WTC11 (cell line): Measurements from ENCODE around the gene TNNT1. TPM values are rescaled to one million over a fixed set of nuclear protein-coding genes. Genes with fewer than 3 reads are reported as not detected.

Experiments used
- ATAC-seq: fragments of 200-7000 bp; cut with Tn5 transposase; 2 replicates; pipeline ENCODE4 v1.10.0; 2021; ENCODE audit warnings: mild to moderate bottlenecking, moderate library complexity
- CTCF ChIA-PET: fragments of 300-600 bp; sonication (Branson Sonifier 250); formaldehyde crosslinking; loops from one replicate; lab custom pipeline; 2021; ENCODE audit warnings: antibody characterized with exemption; lab: Charles Lee
- POLR2A ChIA-PET: fragments of 350-600 bp; sonication (Branson Sonifier 250); formaldehyde crosslinking; loops from one replicate; lab custom pipeline; 2021; ENCODE audit warnings: antibody characterized with exemption; lab: Charles Lee
- DNase-seq: peaks from one replicate; pipeline ENCODE4 v3.0.0; 2021; ENCODE audit warnings: low spot score
- H3K27ac Mint-ChIP-seq: 2 replicates; pipeline ENCODE4 v1.8.0; 2021; ENCODE audit warnings: mixed read lengths
- H3K27me3 Mint-ChIP-seq: 2 replicates; pipeline ENCODE4 v1.8.0; 2021; ENCODE audit warnings: low read depth, mild to moderate bottlenecking, moderate library complexity, mixed read lengths
- H3K36me3 Mint-ChIP-seq: 2 replicates; pipeline ENCODE4 v1.8.0; 2021; ENCODE audit warnings: mixed read lengths
- H3K4me1 Mint-ChIP-seq: 2 replicates; pipeline ENCODE4 v1.8.0; 2022; ENCODE audit warnings: mixed read lengths
- H3K4me3 Mint-ChIP-seq: 2 replicates; pipeline ENCODE4 v1.8.0; 2021; ENCODE audit warnings: mild to moderate bottlenecking, moderate library complexity, mixed read lengths
- H3K9me3 Mint-ChIP-seq: 2 replicates; pipeline ENCODE4 v1.8.0; 2021; ENCODE audit warnings: mixed read lengths
- EMX1 ChIP-seq: fragments of 250-450 bp; sonication (Bioruptor Pico); IDR thresholded peaks from 2 replicates; pipeline ENCODE4 v1.8.0; 2021; ENCODE audit warnings: mild to moderate bottlenecking
- SMAD4 ChIP-seq: sonication (generic); formaldehyde crosslinking; IDR thresholded peaks from 2 replicates; pipeline ENCODE4 v1.8.0; 2022; ENCODE audit warnings: mild to moderate bottlenecking, missing genetic modification reagents
- TCF7 ChIP-seq: sonication (generic); formaldehyde crosslinking; IDR thresholded peaks from 2 replicates; pipeline ENCODE4 v1.8.0; 2022; ENCODE audit warnings: mild to moderate bottlenecking, low read depth, missing genetic modification reagents, moderate library complexity
- ZNF138 ChIP-seq: sonication (generic); formaldehyde crosslinking; conservative IDR thresholded peaks from 2 replicates; pipeline ENCODE4 v1.8.1; 2022; ENCODE audit warnings: mild to moderate bottlenecking, moderate library complexity, missing genetic modification reagents
- ZNF219 ChIP-seq: sonication (generic); formaldehyde crosslinking; IDR thresholded peaks from 2 replicates; pipeline ENCODE4 v1.8.0; 2023; ENCODE audit warnings: missing genetic modification reagents, mild to moderate bottlenecking, borderline replicate concordance
- ZNF416 ChIP-seq: fragments of 250-450 bp; sonication (Bioruptor Pico); IDR thresholded peaks from 2 replicates; pipeline ENCODE4 v1.9.0; 2021; ENCODE audit warnings: mild to moderate bottlenecking, inconsistent platforms
- total RNA-seq: library from RNA; stranded (reverse); gene quantifications from 3 replicates; pipeline ENCODE4 v1.2.3, GENCODE V29; 2021
- TF ChIP-seq, protein P1 (sequence below): sonication (generic); formaldehyde crosslinking; IDR thresholded peaks from 2 replicates; pipeline ENCODE4 v1.8.0; 2023; ENCODE audit warnings: missing genetic modification reagents
- TF ChIP-seq, protein P2 (sequence below): sonication (generic); formaldehyde crosslinking; IDR thresholded peaks from 2 replicates; pipeline ENCODE4 v1.8.1; 2023; ENCODE audit warnings: mild to moderate bottlenecking, missing genetic modification reagents, borderline replicate concordance
- TF ChIP-seq, protein P3 (sequence below): fragments of 250-450 bp; sonication (Bioruptor Pico); IDR thresholded peaks from 2 replicates; pipeline ENCODE4 v1.9.0; 2021; ENCODE audit warnings: mild to moderate bottlenecking
- TF ChIP-seq, protein P4 (sequence below): sonication (generic); formaldehyde crosslinking; IDR thresholded peaks from 2 replicates; pipeline ENCODE4 v1.8.1; 2022; ENCODE audit warnings: mild to moderate bottlenecking, missing genetic modification reagents, moderate library complexity, borderline replicate concordance
- TF ChIP-seq, protein P5 (sequence below): sonication (generic); formaldehyde crosslinking; IDR thresholded peaks from 2 replicates; pipeline ENCODE4 v1.8.1; 2022; ENCODE audit warnings: missing genetic modification reagents, borderline replicate concordance
- TF ChIP-seq, protein P6 (sequence below): fragments of 250-450 bp; sonication (Bioruptor Pico); IDR thresholded peaks from 2 replicates; pipeline ENCODE4 v2.1.2; 2022; ENCODE audit warnings: mild to moderate bottlenecking, moderate library complexity
- TF ChIP-seq, protein P7 (sequence below): fragments of 250-450 bp; sonication (Bioruptor Pico); IDR thresholded peaks from 2 replicates; pipeline ENCODE4 v1.9.0; 2021; ENCODE audit warnings: mild to moderate bottlenecking
- TF ChIP-seq, protein P8 (sequence below): sonication (generic); formaldehyde crosslinking; IDR thresholded peaks from 2 replicates; pipeline ENCODE4 v1.8.1; 2023; ENCODE audit warnings: mild to moderate bottlenecking, missing genetic modification reagents
- TF ChIP-seq, protein P9 (sequence below): sonication (generic); formaldehyde crosslinking; IDR thresholded peaks from 2 replicates; pipeline ENCODE4 v1.8.0; 2022; ENCODE audit warnings: mild to moderate bottlenecking, missing genetic modification reagents

TNNT1 gene
- total RNA-seq, 1 experiment from 2014 or later = 50.6 TPM

DNA sequence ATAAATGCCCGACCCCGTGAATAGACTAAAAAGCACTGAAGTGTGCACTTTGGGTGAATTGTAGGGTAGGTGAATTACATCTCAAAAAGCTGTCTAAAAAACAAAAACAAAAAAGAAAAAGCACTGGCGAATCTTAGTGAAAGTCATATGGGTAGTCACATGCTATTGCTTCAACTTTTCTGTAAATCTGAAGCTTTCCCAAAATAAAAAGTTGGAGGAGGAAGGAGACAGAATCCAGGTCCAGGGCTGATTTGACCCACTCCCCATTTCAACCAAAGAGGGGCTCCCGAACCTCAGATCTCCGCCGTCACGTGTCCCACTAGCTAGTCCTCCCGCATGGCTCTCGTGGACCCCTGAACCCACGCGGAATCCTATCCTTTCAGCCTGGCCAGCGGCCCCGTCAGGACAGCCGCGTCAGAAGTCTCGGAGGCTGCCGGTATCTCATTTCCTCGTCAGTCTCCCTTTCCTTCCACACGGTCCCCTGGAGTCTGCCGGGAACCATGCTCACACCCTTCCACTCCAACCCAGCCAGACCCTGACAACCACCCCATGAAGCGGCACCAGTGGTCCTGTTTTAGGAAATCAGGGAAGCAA is 37.7 kb downstream of the TNNT1 start:
- CTCF ChIA-PET = interaction anchor here (1.2 kb wide), 1 partner anchor 10 kb away, joined by 3 read pairs; no protein-coding TSS in a partner anchor
- DNase-seq = no peak
- Mint-ChIP-seq H3K27ac (no peak overlapping the region), H3K4me3 (no peak overlapping the region), H3K27me3 (no peaks in the 10 kb centered on the region)
- POLR2A ChIA-PET = no interaction called here
- TF ChIP-seq EMX1 (no peak), TCF7 (CRISPR knock-in tag) (no peak), ZNF219 (no peak), ZNF138 (CRISPR knock-in tag) (no peak), SMAD4 (CRISPR knock-in tag) (no peak), ZNF416 (no peak)
- TF ChIP-seq, protein P1, sequence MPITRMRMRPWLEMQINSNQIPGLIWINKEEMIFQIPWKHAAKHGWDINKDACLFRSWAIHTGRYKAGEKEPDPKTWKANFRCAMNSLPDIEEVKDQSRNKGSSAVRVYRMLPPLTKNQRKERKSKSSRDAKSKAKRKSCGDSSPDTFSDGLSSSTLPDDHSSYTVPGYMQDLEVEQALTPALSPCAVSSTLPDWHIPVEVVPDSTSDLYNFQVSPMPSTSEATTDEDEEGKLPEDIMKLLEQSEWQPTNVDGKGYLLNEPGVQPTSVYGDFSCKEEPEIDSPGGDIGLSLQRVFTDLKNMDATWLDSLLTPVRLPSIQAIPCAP (CRISPR knock-in tag) = no peak
- TF ChIP-seq, protein P2, sequence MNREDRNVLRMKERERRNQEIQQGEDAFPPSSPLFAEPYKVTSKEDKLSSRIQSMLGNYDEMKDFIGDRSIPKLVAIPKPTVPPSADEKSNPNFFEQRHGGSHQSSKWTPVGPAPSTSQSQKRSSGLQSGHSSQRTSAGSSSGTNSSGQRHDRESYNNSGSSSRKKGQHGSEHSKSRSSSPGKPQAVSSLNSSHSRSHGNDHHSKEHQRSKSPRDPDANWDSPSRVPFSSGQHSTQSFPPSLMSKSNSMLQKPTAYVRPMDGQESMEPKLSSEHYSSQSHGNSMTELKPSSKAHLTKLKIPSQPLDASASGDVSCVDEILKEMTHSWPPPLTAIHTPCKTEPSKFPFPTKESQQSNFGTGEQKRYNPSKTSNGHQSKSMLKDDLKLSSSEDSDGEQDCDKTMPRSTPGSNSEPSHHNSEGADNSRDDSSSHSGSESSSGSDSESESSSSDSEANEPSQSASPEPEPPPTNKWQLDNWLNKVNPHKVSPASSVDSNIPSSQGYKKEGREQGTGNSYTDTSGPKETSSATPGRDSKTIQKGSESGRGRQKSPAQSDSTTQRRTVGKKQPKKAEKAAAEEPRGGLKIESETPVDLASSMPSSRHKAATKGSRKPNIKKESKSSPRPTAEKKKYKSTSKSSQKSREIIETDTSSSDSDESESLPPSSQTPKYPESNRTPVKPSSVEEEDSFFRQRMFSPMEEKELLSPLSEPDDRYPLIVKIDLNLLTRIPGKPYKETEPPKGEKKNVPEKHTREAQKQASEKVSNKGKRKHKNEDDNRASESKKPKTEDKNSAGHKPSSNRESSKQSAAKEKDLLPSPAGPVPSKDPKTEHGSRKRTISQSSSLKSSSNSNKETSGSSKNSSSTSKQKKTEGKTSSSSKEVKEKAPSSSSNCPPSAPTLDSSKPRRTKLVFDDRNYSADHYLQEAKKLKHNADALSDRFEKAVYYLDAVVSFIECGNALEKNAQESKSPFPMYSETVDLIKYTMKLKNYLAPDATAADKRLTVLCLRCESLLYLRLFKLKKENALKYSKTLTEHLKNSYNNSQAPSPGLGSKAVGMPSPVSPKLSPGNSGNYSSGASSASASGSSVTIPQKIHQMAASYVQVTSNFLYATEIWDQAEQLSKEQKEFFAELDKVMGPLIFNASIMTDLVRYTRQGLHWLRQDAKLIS (CRISPR knock-in tag) = no peak
- TF ChIP-seq, protein P3, sequence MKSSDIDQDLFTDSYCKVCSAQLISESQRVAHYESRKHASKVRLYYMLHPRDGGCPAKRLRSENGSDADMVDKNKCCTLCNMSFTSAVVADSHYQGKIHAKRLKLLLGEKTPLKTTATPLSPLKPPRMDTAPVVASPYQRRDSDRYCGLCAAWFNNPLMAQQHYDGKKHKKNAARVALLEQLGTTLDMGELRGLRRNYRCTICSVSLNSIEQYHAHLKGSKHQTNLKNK (CRISPR knock-in tag) = no peak
- TF ChIP-seq, protein P4, sequence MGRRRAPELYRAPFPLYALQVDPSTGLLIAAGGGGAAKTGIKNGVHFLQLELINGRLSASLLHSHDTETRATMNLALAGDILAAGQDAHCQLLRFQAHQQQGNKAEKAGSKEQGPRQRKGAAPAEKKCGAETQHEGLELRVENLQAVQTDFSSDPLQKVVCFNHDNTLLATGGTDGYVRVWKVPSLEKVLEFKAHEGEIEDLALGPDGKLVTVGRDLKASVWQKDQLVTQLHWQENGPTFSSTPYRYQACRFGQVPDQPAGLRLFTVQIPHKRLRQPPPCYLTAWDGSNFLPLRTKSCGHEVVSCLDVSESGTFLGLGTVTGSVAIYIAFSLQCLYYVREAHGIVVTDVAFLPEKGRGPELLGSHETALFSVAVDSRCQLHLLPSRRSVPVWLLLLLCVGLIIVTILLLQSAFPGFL (CRISPR knock-in tag) = no peak
- TF ChIP-seq, protein P5, sequence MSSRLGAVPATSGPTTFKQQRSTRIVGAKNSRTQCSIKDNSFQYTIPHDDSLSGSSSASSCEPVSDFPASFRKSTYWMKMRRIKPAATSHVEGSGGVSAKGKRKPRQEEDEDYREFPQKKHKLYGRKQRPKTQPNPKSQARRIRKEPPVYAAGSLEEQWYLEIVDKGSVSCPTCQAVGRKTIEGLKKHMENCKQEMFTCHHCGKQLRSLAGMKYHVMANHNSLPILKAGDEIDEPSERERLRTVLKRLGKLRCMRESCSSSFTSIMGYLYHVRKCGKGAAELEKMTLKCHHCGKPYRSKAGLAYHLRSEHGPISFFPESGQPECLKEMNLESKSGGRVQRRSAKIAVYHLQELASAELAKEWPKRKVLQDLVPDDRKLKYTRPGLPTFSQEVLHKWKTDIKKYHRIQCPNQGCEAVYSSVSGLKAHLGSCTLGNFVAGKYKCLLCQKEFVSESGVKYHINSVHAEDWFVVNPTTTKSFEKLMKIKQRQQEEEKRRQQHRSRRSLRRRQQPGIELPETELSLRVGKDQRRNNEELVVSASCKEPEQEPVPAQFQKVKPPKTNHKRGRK (CRISPR knock-in tag) = no peak
- TF ChIP-seq, protein P6, sequence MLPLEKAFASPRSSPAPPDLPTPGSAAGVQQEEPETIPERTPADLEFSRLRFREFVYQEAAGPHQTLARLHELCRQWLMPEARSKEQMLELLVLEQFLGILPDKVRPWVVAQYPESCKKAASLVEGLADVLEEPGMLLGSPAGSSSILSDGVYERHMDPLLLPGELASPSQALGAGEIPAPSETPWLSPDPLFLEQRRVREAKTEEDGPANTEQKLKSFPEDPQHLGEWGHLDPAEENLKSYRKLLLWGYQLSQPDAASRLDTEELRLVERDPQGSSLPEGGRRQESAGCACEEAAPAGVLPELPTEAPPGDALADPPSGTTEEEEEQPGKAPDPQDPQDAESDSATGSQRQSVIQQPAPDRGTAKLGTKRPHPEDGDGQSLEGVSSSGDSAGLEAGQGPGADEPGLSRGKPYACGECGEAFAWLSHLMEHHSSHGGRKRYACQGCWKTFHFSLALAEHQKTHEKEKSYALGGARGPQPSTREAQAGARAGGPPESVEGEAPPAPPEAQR = no peak
- TF ChIP-seq, protein P7, sequence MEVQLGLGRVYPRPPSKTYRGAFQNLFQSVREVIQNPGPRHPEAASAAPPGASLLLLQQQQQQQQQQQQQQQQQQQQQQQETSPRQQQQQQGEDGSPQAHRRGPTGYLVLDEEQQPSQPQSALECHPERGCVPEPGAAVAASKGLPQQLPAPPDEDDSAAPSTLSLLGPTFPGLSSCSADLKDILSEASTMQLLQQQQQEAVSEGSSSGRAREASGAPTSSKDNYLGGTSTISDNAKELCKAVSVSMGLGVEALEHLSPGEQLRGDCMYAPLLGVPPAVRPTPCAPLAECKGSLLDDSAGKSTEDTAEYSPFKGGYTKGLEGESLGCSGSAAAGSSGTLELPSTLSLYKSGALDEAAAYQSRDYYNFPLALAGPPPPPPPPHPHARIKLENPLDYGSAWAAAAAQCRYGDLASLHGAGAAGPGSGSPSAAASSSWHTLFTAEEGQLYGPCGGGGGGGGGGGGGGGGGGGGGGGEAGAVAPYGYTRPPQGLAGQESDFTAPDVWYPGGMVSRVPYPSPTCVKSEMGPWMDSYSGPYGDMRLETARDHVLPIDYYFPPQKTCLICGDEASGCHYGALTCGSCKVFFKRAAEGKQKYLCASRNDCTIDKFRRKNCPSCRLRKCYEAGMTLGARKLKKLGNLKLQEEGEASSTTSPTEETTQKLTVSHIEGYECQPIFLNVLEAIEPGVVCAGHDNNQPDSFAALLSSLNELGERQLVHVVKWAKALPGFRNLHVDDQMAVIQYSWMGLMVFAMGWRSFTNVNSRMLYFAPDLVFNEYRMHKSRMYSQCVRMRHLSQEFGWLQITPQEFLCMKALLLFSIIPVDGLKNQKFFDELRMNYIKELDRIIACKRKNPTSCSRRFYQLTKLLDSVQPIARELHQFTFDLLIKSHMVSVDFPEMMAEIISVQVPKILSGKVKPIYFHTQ = no peak
- TF ChIP-seq, protein P8, sequence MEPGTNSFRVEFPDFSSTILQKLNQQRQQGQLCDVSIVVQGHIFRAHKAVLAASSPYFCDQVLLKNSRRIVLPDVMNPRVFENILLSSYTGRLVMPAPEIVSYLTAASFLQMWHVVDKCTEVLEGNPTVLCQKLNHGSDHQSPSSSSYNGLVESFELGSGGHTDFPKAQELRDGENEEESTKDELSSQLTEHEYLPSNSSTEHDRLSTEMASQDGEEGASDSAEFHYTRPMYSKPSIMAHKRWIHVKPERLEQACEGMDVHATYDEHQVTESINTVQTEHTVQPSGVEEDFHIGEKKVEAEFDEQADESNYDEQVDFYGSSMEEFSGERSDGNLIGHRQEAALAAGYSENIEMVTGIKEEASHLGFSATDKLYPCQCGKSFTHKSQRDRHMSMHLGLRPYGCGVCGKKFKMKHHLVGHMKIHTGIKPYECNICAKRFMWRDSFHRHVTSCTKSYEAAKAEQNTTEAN = no peak
- TF ChIP-seq, protein P9, sequence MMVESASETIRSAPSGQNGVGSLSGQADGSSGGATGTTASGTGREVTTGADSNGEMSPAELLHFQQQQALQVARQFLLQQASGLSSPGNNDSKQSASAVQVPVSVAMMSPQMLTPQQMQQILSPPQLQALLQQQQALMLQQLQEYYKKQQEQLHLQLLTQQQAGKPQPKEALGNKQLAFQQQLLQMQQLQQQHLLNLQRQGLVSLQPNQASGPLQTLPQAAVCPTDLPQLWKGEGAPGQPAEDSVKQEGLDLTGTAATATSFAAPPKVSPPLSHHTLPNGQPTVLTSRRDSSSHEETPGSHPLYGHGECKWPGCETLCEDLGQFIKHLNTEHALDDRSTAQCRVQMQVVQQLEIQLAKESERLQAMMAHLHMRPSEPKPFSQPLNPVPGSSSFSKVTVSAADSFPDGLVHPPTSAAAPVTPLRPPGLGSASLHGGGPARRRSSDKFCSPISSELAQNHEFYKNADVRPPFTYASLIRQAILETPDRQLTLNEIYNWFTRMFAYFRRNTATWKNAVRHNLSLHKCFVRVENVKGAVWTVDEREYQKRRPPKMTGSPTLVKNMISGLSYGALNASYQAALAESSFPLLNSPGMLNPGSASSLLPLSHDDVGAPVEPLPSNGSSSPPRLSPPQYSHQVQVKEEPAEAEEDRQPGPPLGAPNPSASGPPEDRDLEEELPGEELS (CRISPR knock-in tag) = no peak
- TF ChIP-seq, all 79 proteins: peak for 0
- H3K36me3 Mint-ChIP-seq = peaks cover 12% of the 10 kb centered on the region
- H3K4me1 Mint-ChIP-seq = peaks cover 21% of the 10 kb centered on the region
- no peak for ATAC-seq
- H3K9me3 Mint-ChIP-seq = no peaks in the 10 kb centered on the region
